IPS-18c (cell line): ENCODE measurements around the gene CCDC157.
A peak's percentile ranks its signal among the peaks of the same experiment; 100 is the strongest.

Source experiments
- H3K4me3 ChIP-seq: 2 replicates; pipeline ENCODE4 v1.7.0; 2013; ENCODE audit warnings: low read depth, mild to moderate bottlenecking, low read length, moderate library complexity; ENCODE audit not compliant: insufficient read depth
- H3K9me3 ChIP-seq: one replicate; pipeline ENCODE4 v1.6.1; 2013; ENCODE audit warnings: mild to moderate bottlenecking, low read length, moderate library complexity; ENCODE audit not compliant: control insufficient read depth, insufficient read depth

CCDC157 gene

DNA sequence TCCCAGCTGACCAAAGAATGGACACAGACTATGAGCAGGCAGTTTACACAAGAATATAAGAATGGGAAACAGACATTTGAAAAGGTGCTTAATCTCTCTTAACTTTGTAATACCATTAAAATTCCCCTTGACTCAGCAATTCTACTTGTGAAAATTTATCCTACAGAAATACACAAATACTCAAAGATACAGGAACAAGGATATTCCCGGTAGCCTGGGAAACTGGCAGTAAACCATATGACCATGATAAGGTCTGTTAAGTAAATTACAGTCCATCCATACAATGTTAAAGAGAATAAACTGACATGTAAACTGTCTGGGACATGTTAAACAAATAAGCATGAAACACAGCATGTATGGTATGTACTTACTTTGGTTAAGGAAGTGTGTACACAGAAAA, 60.0 kb downstream of the CCDC157 start:
- Histone ChIP-seq H3K9me3 (no peaks in the 10 kb centered on the region), H3K4me3 (no peak overlapping the region)

DNA sequence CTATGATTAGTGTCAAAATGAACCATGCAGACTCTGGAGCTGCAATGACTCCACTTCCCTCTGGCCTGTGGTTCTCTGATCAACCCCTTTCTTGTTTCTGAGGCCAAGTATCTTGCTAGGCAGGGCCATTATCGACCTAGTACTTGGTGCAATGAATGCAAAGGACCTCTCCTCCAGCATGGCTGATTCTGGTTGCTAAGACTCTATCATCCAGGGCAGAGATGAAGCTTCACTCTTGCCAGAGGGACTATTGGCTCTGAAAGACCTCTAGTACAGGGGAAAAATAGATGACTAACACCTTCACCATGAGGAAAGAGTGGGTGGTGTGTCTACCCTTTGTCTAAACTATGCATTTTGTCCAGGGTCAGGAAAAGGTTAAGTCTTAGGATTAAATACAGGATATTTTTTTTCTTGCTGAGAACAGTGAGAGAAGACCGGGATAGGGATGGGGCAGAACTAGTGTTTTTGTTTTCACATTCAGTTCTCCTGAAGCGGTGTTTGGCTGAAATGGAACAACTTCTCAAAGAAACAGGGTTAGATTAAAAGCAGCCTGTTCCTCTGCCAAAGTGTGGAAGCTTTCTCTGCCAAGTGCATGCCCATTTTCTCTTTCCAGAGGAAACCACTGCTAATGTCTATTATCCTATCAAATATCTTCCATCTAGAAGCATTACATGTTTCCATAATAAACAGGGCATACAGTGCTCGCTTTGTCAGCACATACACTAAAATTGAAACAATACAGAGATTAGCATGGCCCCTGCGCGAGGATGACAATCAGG, 63.7 kb downstream of the CCDC157 start:
- Histone ChIP-seq H3K4me3 (no peak overlapping the region), H3K9me3 (no peaks in the 10 kb centered on the region)

GRCh38 chr22:30421695-30422480, 65.1 kb downstream of the CCDC157 start:
- H3K4me3 ChIP-seq = no peak overlapping the region

DNA sequence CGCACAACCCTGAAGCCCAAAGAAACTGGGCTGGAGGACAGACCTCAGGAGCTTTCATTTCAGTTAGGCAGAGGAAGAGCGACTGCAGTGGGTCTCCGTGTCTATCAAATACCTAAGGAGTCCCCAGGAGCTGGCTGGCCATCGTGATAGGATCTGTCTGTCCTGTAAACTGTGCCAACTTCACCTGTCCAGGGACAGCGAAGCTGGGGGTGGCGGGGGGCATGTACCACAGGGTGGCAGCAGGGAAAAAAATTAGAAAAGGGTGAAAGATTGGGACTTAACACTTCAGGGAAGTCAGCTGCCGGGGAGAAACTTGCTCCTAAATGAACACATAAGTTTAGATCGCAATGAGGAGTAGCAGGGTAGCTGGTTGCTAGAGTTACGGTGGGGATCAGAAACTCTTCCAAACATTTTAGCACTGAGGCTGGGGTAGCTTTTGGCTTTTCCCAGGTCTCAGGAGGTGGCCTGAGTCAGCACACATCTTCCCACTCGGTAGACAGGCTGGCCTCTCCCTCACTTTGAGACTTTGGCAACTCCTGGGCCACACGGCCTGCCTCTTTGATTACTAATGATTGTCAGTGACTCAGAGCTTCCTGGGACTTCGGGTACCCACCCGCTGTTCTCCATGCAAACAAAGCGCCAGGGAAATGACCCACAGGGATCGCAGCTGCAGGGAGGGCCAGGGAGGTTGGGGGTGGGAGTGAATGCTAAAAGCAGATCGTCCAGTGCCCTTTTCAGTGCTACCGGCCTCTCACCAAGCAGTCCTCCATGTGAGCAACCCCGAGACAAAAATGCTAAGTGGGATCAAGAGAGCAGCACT, 65.9 kb downstream of the CCDC157 start:
- Histone ChIP-seq H3K4me3 (peak overlapping the region; percentile 90), H3K9me3 (no peaks in the 10 kb centered on the region)

More at GRCh38 chr22:30421695-30422480, 65.1 kb downstream of the CCDC157 start:
- H3K9me3 ChIP-seq = no peaks in the 10 kb centered on the region

DNA sequence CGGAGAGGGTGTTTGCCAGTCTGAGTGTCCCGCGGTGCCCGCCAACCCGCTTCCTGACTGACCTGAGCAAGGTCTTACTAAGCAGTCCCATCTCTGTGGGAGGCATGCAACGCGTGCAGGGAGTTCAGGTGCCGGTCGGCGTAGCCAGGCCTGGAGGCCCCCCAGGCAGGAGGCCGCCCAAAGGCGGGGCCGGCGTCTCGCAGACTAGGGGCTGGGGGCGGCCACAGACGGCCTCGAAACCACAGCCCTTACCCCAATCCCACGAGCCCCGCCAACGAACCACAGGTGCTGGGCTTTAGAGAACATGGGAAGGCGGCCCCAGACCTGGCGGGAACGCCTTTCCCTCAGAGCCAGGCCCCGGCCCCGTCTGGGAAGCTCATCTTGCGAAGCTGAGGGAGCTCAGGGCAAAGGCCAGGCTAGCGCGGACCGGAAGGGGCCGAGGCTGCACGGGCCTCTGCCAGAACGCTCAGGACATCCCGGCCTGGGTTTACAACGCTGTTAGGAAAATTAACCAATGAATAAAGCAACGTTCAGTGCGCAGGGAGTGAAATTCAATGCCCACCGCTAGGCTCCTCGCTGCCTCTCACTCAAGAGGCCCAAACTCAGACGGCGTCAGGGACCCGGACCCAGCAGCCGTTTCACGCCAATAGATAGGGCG, 66.6 kb downstream of the CCDC157 start:
- Histone ChIP-seq H3K4me3 (peak overlapping the region; percentile 90), H3K9me3 (no peaks in the 10 kb centered on the region)

DNA sequence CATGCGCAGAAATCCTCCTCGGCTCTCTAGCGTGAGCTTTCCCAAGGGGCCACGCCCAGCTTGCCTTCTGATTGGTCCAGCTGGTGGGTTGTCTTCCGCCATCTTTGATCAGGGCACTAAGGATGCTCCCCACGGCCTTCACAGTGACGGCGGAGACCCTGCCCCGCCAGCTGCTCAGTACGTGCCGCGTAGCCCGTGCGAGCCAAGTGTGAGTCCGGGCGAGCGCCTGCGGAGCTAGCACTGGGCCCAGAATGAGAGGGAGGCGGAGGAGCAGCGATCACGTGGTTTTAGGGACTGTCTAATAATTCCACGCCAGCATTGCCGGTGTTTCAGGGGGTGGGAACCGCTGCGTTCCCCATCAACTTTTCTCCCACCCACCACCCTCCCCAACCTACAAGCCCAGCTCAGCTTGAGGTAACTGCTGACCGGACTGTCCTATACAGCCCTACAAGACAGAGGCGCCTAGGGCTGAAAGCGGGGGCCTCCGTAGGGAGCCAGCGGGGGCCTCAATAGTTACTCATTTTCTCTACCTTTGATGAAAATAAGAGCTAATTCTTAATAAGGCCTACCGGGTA, 67.2 kb downstream of the CCDC157 start:
- no peaks in the 10 kb centered on the region for H3K9me3 ChIP-seq
- peak overlapping the region; percentile 90 for H3K4me3 ChIP-seq

DNA sequence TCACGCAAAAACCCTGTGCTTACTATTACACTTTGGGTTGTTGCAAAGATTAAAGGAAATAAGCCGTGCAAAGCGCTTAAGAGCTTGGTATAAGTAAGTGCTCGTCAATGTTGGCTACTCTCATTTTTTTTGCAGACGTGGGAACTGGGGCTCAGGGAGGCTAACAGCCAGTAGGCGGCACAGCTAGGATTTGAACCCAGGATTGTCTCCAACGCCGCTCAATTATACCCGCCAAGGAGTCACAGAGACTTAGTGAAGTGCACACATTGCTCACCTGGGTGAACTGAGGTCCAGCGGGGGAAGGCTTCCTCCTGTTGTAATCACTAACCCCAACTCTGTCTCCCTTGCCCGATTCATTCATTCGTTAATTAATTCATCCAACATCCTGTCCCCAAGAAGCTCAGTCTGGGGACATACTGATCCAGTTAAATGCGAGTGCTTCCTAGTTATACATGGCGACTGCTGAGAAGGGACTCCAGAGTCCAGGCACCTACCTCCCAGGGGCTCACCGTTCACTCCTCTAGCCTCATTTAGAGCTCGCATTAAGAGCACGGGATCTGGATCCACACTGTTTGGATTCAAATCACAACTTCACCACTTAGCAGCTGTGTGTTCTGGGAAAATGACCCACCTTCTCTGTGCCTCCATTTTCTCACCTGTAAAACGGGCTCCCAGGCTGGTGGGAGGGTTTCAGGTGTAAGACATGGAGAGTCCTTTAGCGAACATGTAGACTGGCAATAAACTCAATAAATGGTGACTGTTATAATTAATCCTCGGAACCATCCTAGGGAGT, 67.9 kb downstream of the CCDC157 start:
- H3K9me3 ChIP-seq = no peaks in the 10 kb centered on the region
- H3K4me3 ChIP-seq = peak overlapping the region; percentile 90

DNA sequence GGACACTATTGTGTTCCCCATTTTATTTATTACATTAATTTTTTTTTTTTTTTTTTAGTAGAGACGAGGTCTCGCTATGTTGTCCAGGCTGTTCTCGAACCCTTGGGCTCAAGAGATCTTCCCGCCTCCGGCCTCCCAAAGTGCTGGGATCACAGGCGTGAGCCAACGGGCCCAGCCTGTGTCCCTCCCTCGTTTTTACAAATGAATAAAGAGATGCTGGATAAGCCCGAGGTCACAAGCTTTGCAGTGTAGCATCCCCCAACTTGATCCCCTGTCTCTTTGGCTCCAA, 68.5 kb downstream of the CCDC157 start:
- H3K4me3 ChIP-seq = peak overlapping the region; percentile 87; the same call in 1 of the 2 replicates
- no peaks in the 10 kb centered on the region for H3K9me3 ChIP-seq

DNA sequence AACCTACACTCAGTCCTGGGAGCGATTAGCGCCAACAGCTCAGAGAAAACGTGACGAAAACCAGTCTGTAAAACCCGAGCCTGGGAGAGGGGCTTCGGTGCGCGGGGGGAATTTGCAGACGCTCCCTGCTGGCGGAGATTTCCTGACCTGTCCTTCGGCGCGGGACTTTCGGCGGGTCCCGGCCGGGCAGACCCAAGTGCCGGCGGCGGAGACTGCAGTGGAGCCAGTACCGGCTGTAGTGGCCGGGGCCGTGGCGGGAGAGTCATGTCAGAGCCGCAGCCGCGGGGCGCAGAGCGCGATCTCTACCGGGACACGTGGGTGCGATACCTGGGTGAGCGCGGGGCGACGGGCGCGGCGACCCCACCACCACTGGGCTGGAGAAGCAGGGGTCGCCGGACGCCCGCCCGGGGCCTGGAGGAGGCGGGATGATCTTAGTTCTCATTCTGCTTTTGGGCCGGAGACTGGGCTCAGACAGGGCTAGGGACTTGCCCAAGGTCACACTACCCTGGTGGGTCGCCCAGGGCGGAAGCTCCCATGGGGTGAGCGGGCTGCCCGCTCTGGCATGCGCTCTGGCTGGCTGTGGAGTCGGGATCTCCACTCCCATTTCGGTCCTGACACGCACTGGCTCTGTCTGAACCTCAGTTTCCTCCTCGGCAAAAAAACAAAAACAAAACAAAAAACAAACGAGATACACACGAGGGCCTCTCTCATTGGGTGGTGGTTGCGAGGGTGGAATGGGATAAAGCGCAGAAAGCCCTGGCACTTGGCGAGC, 69.0 kb downstream of the CCDC157 start, which contains the start of gene MTFP1:
MTFP1 (plus strand) TSS at position 153 of the 772 bp plus-strand sequence; CDS start at position 265, 112 bp downstream.
- Histone ChIP-seq H3K9me3 (no peaks in the 10 kb centered on the region), H3K4me3 (peak within 1 kb of the TSS; percentile 90)
